H1 (cell line): ENCODE measurements around the gene IRF4. TPM values are rescaled to one million over a fixed set of nuclear protein-coding genes. Genes with fewer than 3 reads are reported as not detected.

Source experiments
- CTCF ChIA-PET: fragments of 300-600 bp; sonication (Branson Sonifier 250); formaldehyde crosslinking; loops from one replicate; lab custom pipeline; 2021; ENCODE audit not compliant: partially characterized antibody; lab: Charles Lee
- POLR2A ChIA-PET: fragments of 300-600 bp; sonication (Branson Sonifier 250); formaldehyde crosslinking; loops from one replicate; lab custom pipeline; 2021; ENCODE audit warnings: inconsistent platforms; ENCODE audit not compliant: partially characterized antibody; lab: Charles Lee
- DNase-seq, 2 experiments: peaks; one replicate each; pipeline versions ENCODE4 v3.0.0 to v3.0.0-alpha.2; 2010 to 2022; ENCODE audit warnings: low spot score in 2 of 2, low read depth in 1 of 2, mixed read lengths in 1 of 2
- FAIRE-seq: peaks from 2 replicates; lab custom pipeline; 2011; peaks lifted over from hg19 to GRCh38; lab: Jason Lieb, UNC
- H2AFZ ChIP-seq: 2 replicates; pipeline ENCODE4 v1.8.1; 2012; ENCODE audit warnings: low read length, inconsistent platforms
- H2AK5ac ChIP-seq: 2 replicates; pipeline ENCODE4 v1.6.1; 2013; ENCODE audit warnings: low read depth, low read length
- H2BK120ac ChIP-seq: replicated peaks from 2 replicates; pipeline ENCODE3; 2013; ENCODE audit warnings: low read depth, low read length, inconsistent platforms
- H2BK12ac ChIP-seq: 2 replicates; pipeline ENCODE4 v1.6.1; 2013; ENCODE audit warnings: low read depth, low read length
- H2BK15ac ChIP-seq: 2 replicates; pipeline ENCODE4 v1.6.1; 2013; ENCODE audit warnings: low read length
- H2BK20ac ChIP-seq: 2 replicates; pipeline ENCODE4 v1.6.1; 2013; ENCODE audit warnings: low read length
- H2BK5ac ChIP-seq: 2 replicates; pipeline ENCODE4 v1.6.1; 2013; ENCODE audit warnings: low read depth, low read length
- H3K14ac ChIP-seq: 2 replicates; pipeline ENCODE4 v1.6.1; 2013; ENCODE audit warnings: inconsistent platforms; ENCODE audit not compliant: insufficient read length
- H3K18ac ChIP-seq: 2 replicates; pipeline ENCODE4 v1.6.1; 2013; ENCODE audit warnings: low read length; ENCODE audit errors: extremely low read depth
- H3K23ac ChIP-seq: 2 replicates; pipeline ENCODE4 v1.6.1; 2013; ENCODE audit warnings: inconsistent platforms; ENCODE audit not compliant: insufficient read length
- H3K23me2 ChIP-seq: 2 replicates; pipeline ENCODE4 v1.6.1; 2013; ENCODE audit warnings: low read depth, low read length
- H3K27ac ChIP-seq: 2 replicates; pipeline ENCODE4 v1.6.1; 2011; ENCODE audit warnings: low read depth, low read length, inconsistent platforms
- H3K27me3 ChIP-seq, 4 experiments: replicated peaks in 1 of 4; 1 replicate in 1 of 4; 2 replicates in 3 of 4; pipeline versions ENCODE4 v1.6.1 to v1.8.1; 2011 to 2013; ENCODE audit warnings: low read length in 3 of 4, mild to moderate bottlenecking in 3 of 4, inconsistent platforms in 2 of 4, mixed read lengths in 2 of 4, moderate library complexity in 1 of 4; ENCODE audit not compliant: control insufficient read depth in 3 of 4, insufficient read depth in 3 of 4; ENCODE audit errors: extremely low read depth in 1 of 4
- H3K36me3 ChIP-seq, 4 experiments: 2 replicates each; pipeline versions ENCODE4 v1.6.1 to v1.8.1; 2011 to 2013; ENCODE audit warnings: mild to moderate bottlenecking in 4 of 4, low read length in 3 of 4, moderate library complexity in 2 of 4, control low read depth in 1 of 4, inconsistent platforms in 1 of 4; ENCODE audit not compliant: insufficient read depth in 4 of 4, control insufficient read depth in 2 of 4
- H3K4ac ChIP-seq: replicated peaks from 2 replicates; pipeline ENCODE3; 2013; ENCODE audit warnings: low read length, low read depth, mixed read lengths, inconsistent platforms; ENCODE audit not compliant: insufficient read length
- H3K4me1 ChIP-seq, 4 experiments: replicated peaks in 1 of 4; 1 replicate in 1 of 4; 2 replicates in 3 of 4; pipeline versions ENCODE4 v1.6.1 to v1.8.1; 2011 to 2013; ENCODE audit warnings: low read length in 3 of 4, inconsistent platforms in 2 of 4, mixed read lengths in 1 of 4; ENCODE audit not compliant: insufficient read depth in 4 of 4, control insufficient read depth in 3 of 4
- H3K4me2 ChIP-seq, 2 experiments: 2 replicates each; pipeline versions ENCODE4 v1.6.1 to v1.8.1; 2011 to 2013; ENCODE audit warnings: low read depth in 2 of 2, low read length in 2 of 2, control low read depth in 1 of 2, inconsistent platforms in 1 of 2, mild to moderate bottlenecking in 1 of 2; ENCODE audit not compliant: insufficient read depth in 1 of 2
- H3K4me3 ChIP-seq, 4 experiments: fragments of 200-600, 300-600 bp in 1 of 4; sonication (generic), shearing (Covaris generic), sonication (Bioruptor Twin) in 1 of 4; 2 replicates each; pipeline versions ENCODE4 v1.5.1 to v1.8.1; 2011 to 2016; ENCODE audit warnings: low read length in 4 of 4, low read depth in 3 of 4, control low read depth in 2 of 4, inconsistent platforms in 2 of 4, mild to moderate bottlenecking in 2 of 4, mixed read lengths in 1 of 4, moderate library complexity in 1 of 4; ENCODE audit not compliant: insufficient read depth in 2 of 4; ENCODE audit errors: extremely low read depth in 1 of 4
- H3K56ac ChIP-seq: replicated peaks from 2 replicates; pipeline ENCODE3; 2013; ENCODE audit warnings: low read depth, mild to moderate bottlenecking, mixed read lengths, low read length, inconsistent platforms; ENCODE audit not compliant: insufficient read length
- H3K79me1 ChIP-seq: 2 replicates; pipeline ENCODE4 v1.6.1; 2013; ENCODE audit warnings: low read depth, low read length, control low read depth
- H3K79me2 ChIP-seq, 2 experiments: 2 replicates each; pipeline versions ENCODE4 v1.6.1 to v1.8.1; 2012 to 2013; ENCODE audit warnings: low read length in 2 of 2, mild to moderate bottlenecking in 2 of 2, inconsistent platforms in 1 of 2; ENCODE audit not compliant: insufficient read depth in 2 of 2, control insufficient read depth in 1 of 2
- H3K9ac ChIP-seq, 4 experiments: replicated peaks in 1 of 4; 1 replicate in 1 of 4; 2 replicates in 3 of 4; pipeline versions ENCODE4 v1.6.1 to v1.8.1; 2011 to 2013; ENCODE audit warnings: low read depth in 3 of 4, low read length in 3 of 4, control low read depth in 2 of 4, mild to moderate bottlenecking in 2 of 4, moderate library complexity in 2 of 4, inconsistent platforms in 1 of 4; ENCODE audit errors: extremely low read depth in 1 of 4
- H3K9me3 ChIP-seq, 2 experiments: 2 replicates each; pipeline versions ENCODE4 v1.6.1 to v1.8.1; 2012 to 2013; ENCODE audit warnings: mild to moderate bottlenecking in 2 of 2, moderate library complexity in 2 of 2, control low read depth in 1 of 2, inconsistent platforms in 1 of 2, low read depth in 1 of 2, low read length in 1 of 2, mixed read lengths in 1 of 2; ENCODE audit not compliant: insufficient read depth in 2 of 2
- H4K20me1 ChIP-seq, 2 experiments: replicated peaks in 1 of 2; 2 replicates each; pipeline versions ENCODE3 to v1.8.1; 2011 to 2013; ENCODE audit warnings: inconsistent platforms in 2 of 2, low read length in 2 of 2, mild to moderate bottlenecking in 1 of 2; ENCODE audit not compliant: insufficient read depth in 2 of 2, control insufficient read depth in 1 of 2
- H4K5ac ChIP-seq: 2 replicates; pipeline ENCODE4 v1.6.1; 2013; ENCODE audit warnings: low read length, low read depth, mixed read lengths, inconsistent platforms; ENCODE audit not compliant: insufficient read length
- H4K8ac ChIP-seq: 2 replicates; pipeline ENCODE4 v1.8.0; 2013; ENCODE audit warnings: mild to moderate bottlenecking, moderate library complexity, low read length, inconsistent platforms; ENCODE audit not compliant: insufficient read depth; ENCODE audit errors: extremely low read depth
- H4K91ac ChIP-seq: replicated peaks from 2 replicates; pipeline ENCODE3; 2013; ENCODE audit warnings: low read length, mixed read lengths, inconsistent platforms; ENCODE audit not compliant: insufficient read length
- CBX8 ChIP-seq: fragments of 300-800, 300-1000 bp; sonication (generic); IDR thresholded peaks from 2 replicates; pipeline ENCODE4 v1.7.1; 2016; ENCODE audit warnings: low read depth, low read length, borderline replicate concordance
- CEBPB ChIP-seq: IDR thresholded peaks from 2 replicates; pipeline ENCODE4 v1.6.1; 2012; ENCODE audit warnings: low read depth, low read length
- CHD2 ChIP-seq: IDR thresholded peaks from 2 replicates; pipeline ENCODE4 v1.6.1; 2012; ENCODE audit warnings: low read length, improper control_type of control experiment
- CREB1 ChIP-seq: IDR thresholded peaks from 2 replicates; pipeline ENCODE4 v1.6.1; 2012; ENCODE audit warnings: inconsistent platforms
- EP300 ChIP-seq, 2 experiments: IDR thresholded peaks; 1 replicate in 1 of 2; 2 replicates in 1 of 2; pipeline ENCODE4 v1.6.1; 2011 to 2012; ENCODE audit warnings: low read depth in 2 of 2, low read length in 2 of 2, mild to moderate bottlenecking in 2 of 2, borderline replicate concordance in 1 of 2, inconsistent platforms in 1 of 2, moderate library complexity in 1 of 2
- EZH2 ChIP-seq: fragments of 200-600 bp; sonication (generic); IDR thresholded peaks from 2 replicates; pipeline ENCODE4 v1.7.1; 2012; ENCODE audit warnings: low read depth, mild to moderate bottlenecking, moderate library complexity, low read length, inconsistent platforms; ENCODE audit not compliant: severe bottlenecking
- JUND ChIP-seq: IDR thresholded peaks from 2 replicates; pipeline ENCODE4 v1.6.1; 2011; ENCODE audit warnings: mild to moderate bottlenecking, improper control_type of control experiment, low read length
- KDM1A ChIP-seq: fragments of 200-600, 300-600 bp; sonication (generic); IDR thresholded peaks from 2 replicates; pipeline ENCODE4 v1.7.1; 2016; ENCODE audit warnings: mild to moderate bottlenecking, low read length, borderline replicate concordance
- MAFK ChIP-seq: IDR thresholded peaks from 2 replicates; pipeline ENCODE4 v1.6.1; 2012; ENCODE audit warnings: low read depth, mild to moderate bottlenecking, improper control_type of control experiment, low read length
- MAX ChIP-seq: IDR thresholded peaks from 2 replicates; pipeline ENCODE4 v1.6.1; 2012; ENCODE audit warnings: inconsistent platforms
- NRF1 ChIP-seq: IDR thresholded peaks from 2 replicates; pipeline ENCODE4 v1.6.1; 2011; ENCODE audit warnings: mild to moderate bottlenecking, low read depth, low read length, improper control_type of control experiment
- SIN3A ChIP-seq, 2 experiments: IDR thresholded peaks in 1 of 2; conservative IDR thresholded peaks in 1 of 2; 2 replicates each; pipeline ENCODE4 v1.6.1; 2011 to 2012; ENCODE audit warnings: low read length in 2 of 2, improper control_type of control experiment in 1 of 2, low read depth in 1 of 2, mild to moderate bottlenecking in 1 of 2
- SP2 ChIP-seq: IDR thresholded peaks from 2 replicates; pipeline ENCODE4 v1.6.1; 2012; ENCODE audit warnings: mild to moderate bottlenecking, low read length, inconsistent platforms
- SRF ChIP-seq: IDR thresholded peaks from 2 replicates; pipeline ENCODE4 v1.6.1; 2011; ENCODE audit warnings: mild to moderate bottlenecking, low read depth, low read length, moderate library complexity
- TEAD4 ChIP-seq: IDR thresholded peaks from 2 replicates; pipeline ENCODE4 v1.6.1; 2012; ENCODE audit warnings: low read depth, low read length, inconsistent platforms, mixed read lengths
- YY1 ChIP-seq: IDR thresholded peaks from 2 replicates; pipeline ENCODE4 v1.6.1; 2011; ENCODE audit warnings: low read depth, mild to moderate bottlenecking, low read length
- WGBS, 2 experiments: shearing (Covaris generic) in 1 of 2; methylation state at CpG; one replicate each; pipeline versions ENCODE4 v1.1.6 to v1.1.7; 2013 to 2015; ENCODE audit warnings: low lambda C conversion rate in 2 of 2, mixed read lengths in 2 of 2, inconsistent platforms in 1 of 2, low coverage in 1 of 2, missing lambda C conversion rate in 1 of 2; ENCODE audit not compliant: insufficient replicate concordance in 2 of 2, insufficient coverage in 1 of 2, insufficient read length in 1 of 2; ENCODE audit errors: extremely low coverage in 1 of 2, missing lambda C conversion rate in 1 of 2; 5-methylcytosine and 5-hydroxymethylcytosine counted together
- polyA plus RNA-seq, 7 experiments: library from polyadenylated mRNA; depleted of rRNA in 3 of 7; stranded (reverse) in 5 of 7; unstranded in 2 of 7; fragments of >200 nt in 5 of 7; fragments of 200-250 nt in 2 of 7; gene quantifications; 1 replicate in 5 of 7; 2 replicates in 1 of 7; 4 replicates in 1 of 7; pipeline versions ENCODE4 v1.2.1 to v1.2.3, GENCODE V29; 2011 to 2013; ENCODE audit warnings: missing spikeins in 2 of 7, mixed read lengths in 2 of 7
- total RNA-seq: library from RNA; stranded (reverse); fragmentation: NEBNext Ultra II Directional; extraction: Animal tissue kit (Norgen Biotek cat#: 25700); gene quantifications from 2 replicates; pipeline ENCODE4 v1.2.1, GENCODE V29; 2021

Gene IRF4
- total and polyA plus RNA-seq, 2 of the 8 experiments (the other 6 are each of a cell fraction or from before 2014, with no cell fraction given): 0.77 to 2.1 TPM

GRCh38 chr6:449057-449430 lies 57.5 kb downstream of the IRF4 start:
- Histone ChIP-seq H2BK15ac (no peak overlapping the region), H2BK20ac (no peak overlapping the region), H3K4ac (no peak overlapping the region), H2AFZ (no peak overlapping the region), H3K14ac (no peak overlapping the region), H2BK5ac (no peak overlapping the region), H3K56ac (no peak overlapping the region), H3K4me1 (peaks cover 0 to 3% (median 0%) of the 10 kb centered on the region in 4 experiments; a peak in 1 of 7 replicates), H3K27ac (no peak overlapping the region), H4K5ac (no peak overlapping the region), H2BK12ac (no peak overlapping the region), H3K27me3 (no peaks in the 10 kb centered on the region), H4K8ac (no peak overlapping the region), H2AK5ac (no peak overlapping the region), H3K4me2 (no peak overlapping the region), H2BK120ac (no peak overlapping the region), H4K20me1 (no peaks in the 10 kb centered on the region), H3K18ac (no peak overlapping the region), H3K36me3 (no peaks in the 10 kb centered on the region; a peak in 1 of 8 replicates), H3K79me1 (no peaks in the 10 kb centered on the region), H3K9me3 (peaks cover 6 to 19% of the 10 kb centered on the region in 2 experiments; a peak in 3 of 4 replicates), H3K4me3 (no peak overlapping the region), H3K9ac (no peak overlapping the region), H3K23ac (no peak overlapping the region), H4K91ac (no peak overlapping the region), H3K23me2 (no peaks in the 10 kb centered on the region), H3K79me2 (no peaks in the 10 kb centered on the region)
- 85% methylated on average over 12 of the region's 12 CpGs; no CpG with 5 or more reads in 1 of the 2 experiments for WGBS, 2 experiments
- DNase-seq (no peak), FAIRE-seq (no peak)
- ChIA-PET CTCF (no interaction called here), POLR2A (no interaction called here)
- TF ChIP-seq SRF (no peak), MAX (no peak), SP2 (no peak), MAFK (no peak), EP300 (IDR thresholded peaks at IDR 0.05; ENCODE audit: borderline replicate concordance in 1 of 2, low read depth in 2 of 2, low read length in 2 of 2) (no peak), EZH2 (no peak), JUND (no peak), CREB1 (no peak), CBX8 (no peak), YY1 (no peak), CEBPB (no peak), SIN3A (conservative IDR thresholded peaks at IDR 0.05 in 1 of 2, IDR thresholded peaks at IDR 0.05 in 1 of 2; ENCODE audit: low read depth in 1 of 2, low read length in 2 of 2) (no peak), CHD2 (no peak), NRF1 (no peak), KDM1A (no peak), TEAD4 (no peak)
